ENCODE measurements around the gene JAZF1. TPM values are rescaled to one million over a fixed set of nuclear protein-coding genes. Genes with fewer than 3 reads are reported as not detected.

The JAZF1 gene
- total and polyA plus RNA-seq, 2 of the 8 experiments (the other 6 are each of a cell fraction or from before 2014, with no cell fraction given) = 2.6 to 21.8 TPM

DNA sequence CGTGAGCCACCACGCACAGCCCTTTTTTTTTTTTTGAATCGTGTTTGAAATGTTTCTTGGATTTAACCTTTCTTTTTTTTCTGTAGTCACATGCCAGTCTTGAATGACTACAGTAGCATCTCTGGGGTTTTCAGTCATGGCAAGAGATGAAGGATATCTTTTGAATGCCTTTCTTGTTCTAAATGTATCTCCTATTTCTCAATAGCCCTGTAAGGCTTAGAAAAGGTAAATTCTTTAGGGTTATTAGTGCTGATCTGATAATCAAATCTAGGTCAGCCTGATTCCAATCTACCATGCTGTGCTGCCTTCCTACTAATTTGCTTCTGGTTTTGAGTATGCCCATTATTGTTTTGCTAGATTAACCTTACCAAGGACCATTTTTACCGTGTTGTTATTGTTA is 370.4 kb downstream of the JAZF1 start:
- Histone ChIP-seq H3K56ac (replicated peaks; ENCODE audit: insufficient read length, low read depth, low read length) (no peak overlapping the region), H4K20me1 (replicated peaks in 1 of 2; ENCODE audit: control insufficient read depth in 1 of 2, insufficient read depth in 2 of 2, low read length in 2 of 2) (no peaks in the 10 kb centered on the region), H4K5ac (ENCODE audit: insufficient read length, low read depth, low read length) (no peak overlapping the region), H3K27me3 (replicated peaks in 1 of 4; ENCODE audit: control insufficient read depth in 3 of 4, extremely low read depth in 1 of 4, insufficient read depth in 3 of 4, low read length in 3 of 4) (no peaks in the 10 kb centered on the region), H3K4me1 (replicated peaks in 1 of 4; ENCODE audit: control insufficient read depth in 3 of 4, insufficient read depth in 4 of 4, low read length in 3 of 4) (no peaks in the 10 kb centered on the region), H2AFZ (ENCODE audit: low read length) (no peak overlapping the region), H3K36me3 (ENCODE audit: control insufficient read depth in 2 of 4, insufficient read depth in 4 of 4, low read length in 3 of 4) (peaks cover 0 to 6% (median 1%) of the 10 kb centered on the region in 4 experiments; a peak in 2 of 8 replicates), H3K23me2 (ENCODE audit: low read depth, low read length) (no peaks in the 10 kb centered on the region), H3K9me3 (ENCODE audit: insufficient read depth in 2 of 2, low read depth in 1 of 2, low read length in 1 of 2) (no peaks in the 10 kb centered on the region), H3K9ac (replicated peaks in 1 of 4; ENCODE audit: extremely low read depth in 1 of 4, low read depth in 3 of 4, low read length in 3 of 4) (no peak overlapping the region), H3K4me2 (ENCODE audit: insufficient read depth in 1 of 2, low read depth in 2 of 2, low read length in 2 of 2) (no peak overlapping the region), H2BK15ac (ENCODE audit: low read length) (no peak overlapping the region), H2BK120ac (replicated peaks; ENCODE audit: low read depth, low read length) (no peak overlapping the region), H2BK20ac (ENCODE audit: low read length) (no peak overlapping the region), H3K79me1 (ENCODE audit: low read depth, low read length) (no peaks in the 10 kb centered on the region), H2BK12ac (ENCODE audit: low read depth, low read length) (no peak overlapping the region), H4K91ac (replicated peaks; ENCODE audit: insufficient read length, low read length) (no peak overlapping the region), H3K23ac (ENCODE audit: insufficient read length) (no peak overlapping the region), H2BK5ac (ENCODE audit: low read depth, low read length) (no peak overlapping the region), H3K4me3 (ENCODE audit: extremely low read depth in 1 of 4, insufficient read depth in 2 of 4, low read depth in 3 of 4, low read length in 4 of 4) (no peak overlapping the region), H3K27ac (ENCODE audit: low read depth, low read length) (no peak overlapping the region), H3K18ac (ENCODE audit: extremely low read depth, low read length) (no peak overlapping the region), H3K79me2 (ENCODE audit: control insufficient read depth in 1 of 2, insufficient read depth in 2 of 2, low read length in 2 of 2) (no peaks in the 10 kb centered on the region), H3K14ac (ENCODE audit: insufficient read length) (no peak overlapping the region), H3K4ac (replicated peaks; ENCODE audit: insufficient read length, low read depth, low read length) (no peak overlapping the region), H4K8ac (ENCODE audit: extremely low read depth, insufficient read depth, low read length) (no peak overlapping the region), H2AK5ac (ENCODE audit: low read depth, low read length) (no peak overlapping the region)
- CTCF ChIA-PET (ENCODE audit: partially characterized antibody) = no interaction called here
- POLR2A ChIA-PET (ENCODE audit: partially characterized antibody) = no interaction called here
- no peak for FAIRE-seq
- DNase-seq (ENCODE audit: low read depth in 1 of 2, low spot score in 2 of 2) = no peak
- TF ChIP-seq, protein P1, sequence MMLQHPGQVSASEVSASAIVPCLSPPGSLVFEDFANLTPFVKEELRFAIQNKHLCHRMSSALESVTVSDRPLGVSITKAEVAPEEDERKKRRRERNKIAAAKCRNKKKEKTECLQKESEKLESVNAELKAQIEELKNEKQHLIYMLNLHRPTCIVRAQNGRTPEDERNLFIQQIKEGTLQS (IDR thresholded peaks at IDR 0.05; ENCODE audit: insufficient read depth, low read depth, low read length) = no peak
- TF ChIP-seq, protein P2, sequence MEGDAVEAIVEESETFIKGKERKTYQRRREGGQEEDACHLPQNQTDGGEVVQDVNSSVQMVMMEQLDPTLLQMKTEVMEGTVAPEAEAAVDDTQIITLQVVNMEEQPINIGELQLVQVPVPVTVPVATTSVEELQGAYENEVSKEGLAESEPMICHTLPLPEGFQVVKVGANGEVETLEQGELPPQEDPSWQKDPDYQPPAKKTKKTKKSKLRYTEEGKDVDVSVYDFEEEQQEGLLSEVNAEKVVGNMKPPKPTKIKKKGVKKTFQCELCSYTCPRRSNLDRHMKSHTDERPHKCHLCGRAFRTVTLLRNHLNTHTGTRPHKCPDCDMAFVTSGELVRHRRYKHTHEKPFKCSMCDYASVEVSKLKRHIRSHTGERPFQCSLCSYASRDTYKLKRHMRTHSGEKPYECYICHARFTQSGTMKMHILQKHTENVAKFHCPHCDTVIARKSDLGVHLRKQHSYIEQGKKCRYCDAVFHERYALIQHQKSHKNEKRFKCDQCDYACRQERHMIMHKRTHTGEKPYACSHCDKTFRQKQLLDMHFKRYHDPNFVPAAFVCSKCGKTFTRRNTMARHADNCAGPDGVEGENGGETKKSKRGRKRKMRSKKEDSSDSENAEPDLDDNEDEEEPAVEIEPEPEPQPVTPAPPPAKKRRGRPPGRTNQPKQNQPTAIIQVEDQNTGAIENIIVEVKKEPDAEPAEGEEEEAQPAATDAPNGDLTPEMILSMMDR (IDR thresholded peaks at IDR 0.05; ENCODE audit: control extremely low read depth in 1 of 3, insufficient read depth in 1 of 3, low read depth in 1 of 3, low read length in 3 of 3) = no peak
- no peak for TF ChIP-seq RNF2 (IDR thresholded peaks at IDR 0.05; ENCODE audit: borderline replicate concordance, low read depth, low read length, missing control alignments, poor library complexity, severe bottlenecking)
- WGBS, 2 experiments (ENCODE audit: extremely low coverage in 1 of 2, insufficient coverage in 1 of 2, insufficient read length in 1 of 2, insufficient replicate concordance in 2 of 2, low coverage in 1 of 2, low lambda C conversion rate in 2 of 2, missing lambda C conversion rate in 1 of 2) = 80% methylated on average over 4 of the region's 4 CpGs; no CpG with 5 or more reads in 1 of the 2 experiments

All from H1 (cell line).